Measurements from ENCODE around the gene TSTD1.
A peak's percentile ranks its signal among the peaks of the same experiment; 100 is the strongest.
"Not testable (repeated sequence)": the region's sequence is repeated elsewhere in the genome, so short reads cannot be mapped to it uniquely, and the experiment has no call there.

TSTD1 gene

DNA sequence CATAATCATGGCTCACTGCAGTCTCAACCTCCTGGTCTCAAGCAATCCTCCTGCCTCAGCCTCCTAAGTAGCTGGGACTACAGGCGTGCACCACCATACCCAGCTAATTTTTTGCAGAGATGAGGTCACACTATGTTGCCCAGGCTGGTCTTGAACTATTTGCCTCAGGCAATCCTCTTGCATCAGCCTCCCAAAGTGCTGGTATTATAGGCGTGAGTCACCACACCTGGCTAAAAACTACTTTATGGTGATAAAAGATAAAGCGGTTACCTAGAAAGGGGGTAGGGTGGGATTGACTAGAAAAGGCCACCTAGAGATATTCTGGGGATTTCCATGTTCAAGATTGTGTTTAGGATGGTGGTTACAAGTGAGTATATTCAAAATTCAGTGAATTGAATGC lies 5.0 kb downstream of the TSTD1 start:
- no peak for DNase-seq

DNA sequence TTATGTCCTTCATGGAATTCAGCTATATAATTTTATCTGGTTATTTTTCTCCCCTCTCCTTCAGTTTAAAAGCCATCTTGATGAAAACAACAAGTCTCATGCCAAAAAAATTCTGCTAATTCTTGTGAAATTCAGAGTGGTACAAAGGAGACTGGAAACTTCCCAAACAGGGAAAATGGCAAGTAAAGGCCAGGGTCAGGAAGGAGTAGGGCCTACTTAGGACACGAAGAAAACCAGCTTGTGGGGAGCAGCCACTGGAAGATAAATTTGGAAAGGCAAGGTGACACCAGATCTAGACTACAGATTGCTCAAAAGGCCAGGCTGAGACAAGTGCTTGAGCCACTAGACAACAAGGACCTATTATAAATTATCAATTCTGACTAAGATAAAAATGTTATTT lies 6.4 kb downstream of the TSTD1 start:
- no peak for DNase-seq

DNA sequence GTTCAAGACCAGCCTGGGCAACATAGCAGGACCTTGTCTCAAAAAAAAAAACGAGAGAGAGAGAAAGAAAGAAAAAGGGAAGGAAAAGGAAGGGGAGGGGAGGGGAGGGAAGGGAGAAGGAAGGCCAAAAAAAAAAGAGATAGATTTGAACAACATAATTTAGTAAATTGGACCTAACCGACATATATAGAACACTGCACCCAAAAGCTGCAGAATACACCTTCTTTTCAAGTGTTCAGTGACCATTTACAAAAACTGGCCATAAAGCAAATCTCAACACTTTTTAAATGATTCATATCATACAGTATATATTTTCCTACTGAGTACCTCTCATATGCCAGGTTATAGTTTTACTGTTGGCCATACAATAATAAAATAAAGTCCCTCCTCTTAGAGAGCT lies 6.9 kb downstream of the TSTD1 start:
- no peak for DNase-seq

DNA sequence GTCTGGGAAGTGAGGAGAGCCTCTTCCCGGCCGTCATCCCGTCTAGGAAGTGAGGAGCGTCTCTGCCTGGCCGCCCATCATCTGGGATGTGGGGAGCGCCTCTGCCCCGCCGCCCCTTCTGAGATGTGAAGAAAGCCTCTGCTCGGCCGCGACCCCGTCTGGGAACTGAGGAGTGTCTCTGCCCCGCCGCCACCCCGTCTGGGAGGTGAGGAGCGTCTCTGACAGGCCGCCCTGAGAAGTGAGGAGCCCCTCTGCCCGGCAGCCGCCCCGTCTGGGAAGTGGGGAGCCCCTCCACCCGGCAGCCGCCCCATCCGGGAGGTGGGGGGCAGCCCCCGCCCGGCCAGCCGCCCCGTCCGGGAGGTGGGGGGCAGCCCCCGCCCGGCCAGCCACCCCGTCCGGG lies 9.3 kb downstream of the TSTD1 start:
- not testable (repeated sequence) for DNase-seq

DNA sequence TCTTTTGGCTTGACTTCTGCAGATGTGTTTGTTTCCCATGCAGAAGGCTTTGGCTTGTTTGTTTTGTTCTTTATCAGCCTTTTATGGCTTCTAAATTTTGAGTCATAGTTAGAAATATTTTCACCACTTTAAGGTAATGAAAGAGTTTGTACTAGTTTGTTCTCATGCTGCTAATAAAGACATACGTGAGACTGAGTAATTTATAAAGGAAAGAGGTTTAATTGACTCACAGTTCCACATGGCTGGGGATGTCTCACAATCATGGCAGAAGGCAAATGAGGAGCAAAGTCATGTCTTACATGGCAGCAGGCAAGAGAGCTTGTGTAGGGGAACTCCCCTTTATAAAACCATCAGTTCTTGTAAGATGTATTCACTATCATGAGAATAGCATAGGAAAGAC lies 11.8 kb downstream of the TSTD1 start:
- not testable (repeated sequence) for DNase-seq

DNA sequence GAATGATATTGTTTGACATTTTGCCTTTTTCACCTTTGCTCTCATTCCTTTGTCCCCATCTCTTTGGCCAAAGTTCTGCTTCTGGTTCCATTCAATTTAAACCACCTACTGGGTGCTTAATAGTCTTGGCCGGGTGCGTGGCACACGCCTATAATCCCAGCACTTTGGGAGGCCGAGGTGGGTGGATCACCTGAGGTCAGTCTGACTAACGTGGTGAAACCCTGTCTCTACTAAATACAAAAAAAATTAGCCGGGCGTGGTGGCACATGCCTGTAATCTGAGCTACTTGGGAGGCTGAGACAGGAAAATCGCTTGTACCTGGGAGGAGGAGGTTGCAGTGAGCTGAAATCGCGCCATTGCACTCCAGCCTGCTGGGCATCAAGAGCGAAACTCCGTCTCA lies 16.3 kb downstream of the TSTD1 start:
- not testable (repeated sequence) for DNase-seq

DNA sequence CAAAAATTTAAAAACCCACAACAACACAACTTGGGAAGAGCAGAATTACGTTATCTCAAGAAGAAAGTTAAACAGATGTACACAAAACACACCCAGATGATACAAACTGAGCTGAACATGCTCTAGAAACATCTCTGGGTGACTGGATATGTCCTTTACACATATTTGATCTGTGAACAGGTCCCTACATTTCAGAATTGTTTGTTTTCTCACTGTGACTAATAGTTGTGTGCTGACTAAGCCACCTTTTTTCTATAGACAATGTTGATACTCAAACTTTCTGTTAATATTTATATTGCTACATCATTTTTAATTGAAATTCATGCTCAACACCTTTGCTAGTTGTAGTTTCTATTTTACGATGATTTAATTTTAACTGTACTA lies 16.8 kb downstream of the TSTD1 start:
- DNase-seq: no peak

DNA sequence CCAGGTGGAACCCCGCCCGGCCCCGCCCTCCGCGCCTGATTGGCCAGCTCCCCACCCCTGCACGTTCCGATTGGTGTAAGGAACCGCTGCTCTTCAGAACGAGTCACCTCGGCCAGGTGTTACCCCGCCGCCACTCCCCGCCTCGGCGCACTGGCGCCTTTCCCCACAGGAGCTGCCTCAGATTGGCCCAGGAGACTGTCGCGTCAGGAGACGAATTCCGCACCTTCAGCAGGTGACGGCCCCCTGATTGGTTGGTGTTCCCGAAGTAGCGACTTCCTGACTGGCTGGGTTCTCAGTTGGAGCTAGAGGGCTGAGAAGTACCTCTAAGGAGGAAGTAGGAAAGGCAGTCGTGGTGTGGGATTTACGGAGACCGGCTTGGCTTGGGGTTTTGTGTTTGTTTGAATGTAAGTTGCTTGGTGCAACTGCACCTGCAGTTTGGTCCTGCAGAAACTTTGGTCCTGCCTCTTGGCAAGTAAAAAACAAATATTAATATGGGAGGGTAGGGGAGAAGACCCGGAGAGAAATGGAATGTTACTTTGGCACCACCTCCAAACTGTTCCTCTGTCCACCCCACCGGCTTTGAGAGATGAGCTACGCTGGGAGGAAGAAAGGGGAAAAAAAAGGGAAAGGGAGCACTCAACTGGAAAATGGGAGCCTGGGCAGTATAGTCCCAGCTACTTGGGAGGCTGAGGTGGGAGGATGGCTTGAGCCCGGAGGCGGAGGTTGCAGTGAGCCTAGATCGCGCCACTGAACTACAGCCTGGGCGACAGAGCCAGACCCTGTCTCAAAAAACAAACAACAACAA lies 17.4 kb downstream of the TSTD1 start:
- peak; percentile 55 to 78 (median 64) for DNase-seq

DNA sequence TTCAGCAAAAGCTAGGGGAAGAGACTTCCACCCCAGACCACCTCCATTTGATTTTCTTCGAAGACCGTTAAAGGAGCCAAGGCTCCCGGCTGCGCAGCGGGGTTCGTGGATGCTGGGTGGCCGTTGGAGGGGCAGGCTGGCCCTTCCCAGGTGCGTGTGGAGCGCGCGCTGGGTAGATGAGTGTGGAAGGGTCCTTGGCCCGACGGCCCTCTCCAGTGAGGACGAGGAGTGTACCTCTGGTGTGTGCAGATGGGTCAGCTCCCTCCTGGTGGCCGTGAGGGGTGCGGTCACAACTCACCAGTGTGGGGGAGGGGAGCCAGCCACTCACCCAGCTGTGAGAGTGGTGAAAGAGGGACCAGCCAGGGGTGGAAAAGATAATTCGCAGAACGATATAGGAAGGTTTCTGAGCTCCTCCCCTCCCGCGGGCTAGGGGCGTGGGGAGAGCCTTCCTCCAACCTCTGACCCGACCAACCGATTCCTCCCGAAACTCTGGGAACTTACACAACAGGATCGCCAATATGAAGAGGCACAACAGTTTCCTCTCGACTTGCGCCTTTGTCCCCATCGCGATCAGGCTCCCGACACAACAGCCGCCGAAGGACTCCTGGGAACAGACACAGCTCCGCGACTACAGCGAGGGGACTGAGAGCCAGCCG lies 18.1 kb downstream of the TSTD1 start, which contains the start of gene F11R:
Gene F11R, minus strand, starts transcription at position 644 of the 656 bp plus-strand sequence. Its CDS starts 79 bp downstream, at position 565.
- peak in 1 of 4 experiments; percentile 14 for DNase-seq

DNA sequence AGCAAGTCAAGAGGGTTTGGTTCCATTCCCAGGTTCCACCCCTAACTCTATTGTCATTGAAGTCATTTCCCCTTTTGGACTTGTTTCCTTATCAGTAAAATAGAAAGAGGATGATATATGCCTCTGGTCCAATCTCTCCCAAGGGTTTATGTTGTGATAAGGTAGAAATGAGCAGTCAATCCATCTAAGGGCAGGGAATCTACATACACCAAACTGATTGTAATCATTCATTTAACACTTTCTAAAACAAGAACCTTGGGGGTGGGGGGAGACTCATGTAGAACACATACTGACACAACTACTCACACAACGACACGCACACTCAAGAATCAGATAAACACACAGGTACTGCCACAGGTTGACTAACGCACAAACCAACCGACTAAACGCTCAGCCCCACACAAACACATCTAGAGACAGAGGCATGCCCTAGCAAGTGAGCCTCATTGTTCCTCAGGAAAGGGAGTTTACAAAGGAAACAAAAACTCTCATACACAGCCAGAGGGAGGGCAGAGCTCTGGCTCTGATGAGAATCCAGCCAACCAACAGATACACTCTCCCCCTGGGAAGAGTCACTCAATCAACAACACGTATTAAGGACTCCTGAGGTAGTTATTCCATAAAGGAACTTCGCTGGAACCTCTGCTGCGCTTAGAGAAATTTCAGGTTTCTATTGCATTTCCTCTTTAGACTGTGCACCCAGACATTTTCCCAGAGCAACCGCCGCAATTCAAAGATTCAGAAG lies 18.8 kb downstream of the TSTD1 start:
- no peak for DNase-seq

DNA sequence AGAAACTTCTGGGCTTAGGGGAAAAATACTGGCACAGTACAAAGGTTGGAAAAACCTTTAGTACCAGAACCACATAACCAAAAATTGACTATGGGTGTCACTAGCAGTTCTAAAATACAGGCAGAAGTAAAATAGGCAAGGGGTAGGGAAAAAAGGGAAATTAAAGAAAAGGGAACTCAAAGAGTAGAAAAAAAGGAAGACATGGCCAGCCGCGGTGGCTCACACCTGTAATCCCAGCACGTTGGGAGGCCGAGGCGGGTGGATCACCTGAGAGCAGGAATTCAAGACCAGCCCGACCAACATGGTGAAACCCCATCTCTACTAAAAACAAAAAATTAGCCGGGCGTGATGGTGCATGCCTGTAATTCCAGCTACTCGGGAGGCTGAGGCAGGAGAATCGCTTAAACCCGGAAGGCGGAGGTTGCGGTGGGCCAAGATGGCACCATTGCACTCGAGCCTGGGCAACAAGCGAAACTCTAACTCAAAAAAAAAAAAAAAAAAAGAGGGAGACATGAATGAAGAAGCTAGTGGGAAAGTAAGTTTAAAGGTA lies 19.6 kb downstream of the TSTD1 start:
- DNase-seq: not testable (repeated sequence)

DNA sequence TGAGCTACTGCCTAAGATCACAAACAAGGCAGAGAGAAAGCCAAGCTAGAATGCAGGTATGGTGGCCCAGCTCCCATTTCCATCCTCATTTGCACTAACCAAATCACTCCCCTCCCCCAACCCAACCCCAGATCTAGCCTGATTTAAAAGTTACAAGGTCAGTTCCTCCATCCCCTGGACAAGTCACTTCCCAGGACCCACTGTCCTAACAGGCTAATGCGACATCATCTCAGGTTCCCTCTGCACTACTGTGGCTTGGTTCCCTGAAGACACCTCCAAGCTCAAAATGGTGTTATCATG lies 20.2 kb downstream of the TSTD1 start:
- no peak for DNase-seq

DNA sequence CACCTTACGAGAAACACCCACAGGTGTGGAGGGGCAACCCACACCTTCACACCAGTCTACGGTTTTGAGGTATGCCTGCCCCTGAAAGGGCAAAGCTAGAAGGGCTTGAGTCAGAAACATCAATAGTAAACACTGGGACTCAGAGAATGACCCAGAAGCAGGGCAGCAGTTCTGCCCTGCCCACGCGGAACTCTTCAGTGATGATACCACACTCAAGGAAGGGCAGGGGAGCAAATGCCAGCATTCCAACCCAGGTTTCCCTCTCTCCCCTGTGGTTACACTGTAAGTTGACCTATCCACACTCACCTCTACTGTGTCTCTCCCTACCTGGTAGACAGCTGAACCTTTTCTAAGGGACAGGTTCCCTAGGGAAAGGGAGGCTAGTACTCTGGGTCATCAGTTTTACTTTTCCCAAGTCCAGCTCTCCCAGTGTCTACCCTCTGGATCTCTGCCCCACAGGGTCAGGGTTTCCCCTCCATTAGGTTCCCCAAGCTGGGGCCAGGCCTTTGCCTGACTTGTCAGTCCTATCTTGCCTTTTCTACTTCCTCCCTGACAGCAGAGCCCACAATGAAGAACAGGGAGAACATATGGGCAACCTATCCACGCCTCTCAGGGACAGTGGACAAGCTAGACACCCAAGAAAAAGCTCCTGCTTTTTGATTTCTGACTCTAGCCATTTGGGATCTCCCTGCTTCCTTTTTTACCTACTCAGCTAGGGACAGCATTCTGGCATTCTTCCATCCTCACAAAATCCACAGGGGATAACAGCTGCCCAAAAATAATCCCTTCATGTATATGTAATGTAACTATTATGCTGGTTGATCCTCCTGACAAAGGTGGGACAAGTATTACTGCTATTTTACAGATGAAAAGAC lies 20.8 kb downstream of the TSTD1 start:
- no peak for DNase-seq

DNA sequence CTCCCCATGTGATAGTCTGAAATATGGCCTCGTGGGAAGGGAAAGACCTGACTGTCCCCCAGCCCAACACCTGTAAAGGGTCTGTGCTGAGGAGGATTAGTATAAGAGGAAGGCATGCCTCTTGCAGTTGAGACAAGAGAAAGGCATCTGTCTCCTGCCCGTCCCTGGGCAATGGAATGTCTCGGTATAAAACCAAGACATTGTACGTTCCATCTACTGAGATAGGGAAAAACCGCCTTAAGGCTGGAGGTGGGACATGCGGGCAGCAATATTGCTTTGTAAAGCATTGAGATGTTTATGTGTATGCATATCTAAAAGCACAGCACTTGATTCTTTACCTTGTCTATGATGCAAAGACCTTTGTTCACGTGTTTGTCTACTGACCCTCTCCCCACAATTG lies 21.6 kb downstream of the TSTD1 start:
- DNase-seq: not testable (repeated sequence)

DNA sequence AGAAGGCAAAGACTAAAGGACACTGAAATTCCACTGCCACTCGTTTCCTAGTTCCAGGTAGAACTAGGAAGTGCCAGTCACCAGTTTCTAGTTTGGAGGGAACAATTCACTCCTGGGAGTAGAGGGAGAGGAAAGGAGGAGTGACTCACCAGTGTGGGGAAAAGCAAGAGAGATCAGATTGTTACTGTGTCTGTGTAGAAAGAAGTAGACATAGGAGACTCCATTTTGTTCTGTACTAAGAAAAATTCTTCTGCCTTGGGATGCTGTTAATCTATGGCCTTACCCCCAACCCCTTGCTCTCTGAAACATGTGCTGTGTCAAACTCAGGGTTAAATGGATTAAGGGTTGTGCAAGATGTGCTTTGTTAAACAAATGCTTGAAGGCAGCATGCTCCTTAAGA lies 22.1 kb downstream of the TSTD1 start:
- DNase-seq: not testable (repeated sequence)

DNA sequence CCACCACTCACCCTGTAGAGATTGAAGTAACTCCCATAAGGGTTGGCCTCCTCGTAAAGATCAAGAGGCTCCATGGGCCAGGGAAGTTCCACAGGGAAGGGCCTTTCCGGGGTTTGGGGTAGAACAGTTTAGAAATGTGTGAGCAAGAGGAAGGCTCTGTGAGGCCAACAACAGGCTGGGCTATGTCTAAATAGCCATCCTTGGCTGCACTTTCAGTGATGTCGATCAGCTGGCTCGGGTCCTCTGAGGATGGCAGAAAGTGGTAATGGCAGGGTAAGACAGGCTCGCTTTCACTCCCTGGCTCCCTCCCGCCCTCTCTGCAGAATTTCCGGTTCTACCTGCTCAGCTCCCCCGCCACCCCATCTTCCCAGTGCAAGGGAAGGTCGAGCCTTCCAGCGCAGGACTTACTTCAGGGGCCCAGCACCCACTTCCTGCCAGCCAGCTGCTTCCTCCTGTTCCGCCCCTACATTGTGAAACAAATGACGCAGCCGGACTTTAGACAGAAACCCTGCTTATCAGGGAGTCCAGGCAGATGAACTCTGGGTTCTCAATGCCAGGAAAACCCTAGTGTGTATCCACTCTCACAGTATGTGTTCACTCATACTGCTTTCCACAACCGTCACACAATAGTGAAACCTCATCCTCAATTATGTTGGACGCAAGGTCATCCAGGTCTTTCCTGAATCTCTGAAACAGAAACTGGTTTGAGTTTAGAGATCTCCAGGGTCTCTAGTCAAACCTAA lies 25.1 kb downstream of the TSTD1 start:
- DNase-seq: peak in 3 of 4 experiments; percentile 20 to 28 (median 23)

DNA sequence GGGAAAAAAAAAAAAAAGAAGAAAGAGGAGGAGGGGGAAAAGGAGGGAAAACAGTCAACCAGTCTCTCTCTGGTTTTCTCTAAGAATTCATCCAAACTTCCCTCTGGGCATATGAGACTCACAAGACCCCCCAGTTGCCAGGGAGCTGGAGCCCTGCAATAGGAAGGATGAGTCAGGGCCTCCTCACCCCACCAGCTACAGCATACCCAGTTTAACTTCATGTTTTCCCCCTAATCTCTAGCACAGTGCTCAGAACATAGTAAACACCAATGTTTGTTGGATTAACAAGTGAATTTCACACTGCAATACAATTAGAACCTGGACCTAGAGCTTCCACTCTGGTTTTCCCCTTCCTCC lies 25.7 kb downstream of the TSTD1 start:
- no peak for DNase-seq

DNA sequence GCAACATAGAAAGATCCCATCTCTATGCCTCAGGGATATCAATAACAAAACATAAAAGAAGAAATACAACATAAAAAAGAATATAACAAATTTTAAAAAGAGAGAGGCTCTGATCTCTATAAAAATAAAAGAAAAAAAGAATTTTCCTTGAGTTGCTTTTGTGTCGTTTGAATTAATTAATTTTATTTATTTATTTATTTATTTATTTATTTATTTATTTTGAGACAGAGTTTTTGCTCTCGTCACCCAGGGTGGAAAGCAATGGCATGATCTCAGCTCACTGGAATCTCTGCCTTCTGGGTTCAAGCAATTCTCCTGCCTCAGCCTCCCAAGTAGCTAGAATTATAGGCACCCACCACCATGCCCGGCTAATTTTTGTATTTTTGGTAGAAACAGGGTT lies 26.3 kb downstream of the TSTD1 start:
- DNase-seq: no peak

DNA sequence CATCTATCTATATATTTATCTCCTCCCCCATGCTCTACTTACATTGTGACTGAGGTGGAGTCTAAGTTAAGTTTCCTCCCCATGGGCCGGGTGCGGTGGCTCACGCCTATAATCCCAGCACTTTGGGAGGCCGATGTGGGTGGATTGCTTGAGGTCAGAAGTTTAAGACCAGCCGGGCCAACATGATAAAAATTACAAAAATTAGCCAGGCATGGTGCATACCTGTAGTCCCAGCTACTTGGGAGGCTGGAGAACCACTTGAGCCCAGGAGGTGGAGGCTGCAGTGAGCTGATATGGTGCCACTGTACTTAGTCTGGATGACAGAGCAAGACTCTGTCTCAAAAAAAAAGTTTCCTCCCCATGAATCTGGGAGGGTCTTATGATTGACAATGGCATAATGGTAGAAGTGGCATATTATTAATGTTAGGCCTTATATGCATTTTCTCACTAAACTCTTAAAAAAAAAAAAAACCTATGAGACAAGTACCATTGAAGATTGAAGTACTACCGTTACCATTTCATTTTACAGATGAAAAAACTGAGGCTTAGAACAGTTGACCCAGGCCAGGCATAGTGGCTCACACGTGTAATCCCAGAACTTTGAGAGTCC lies 29.1 kb downstream of the TSTD1 start:
- DNase-seq: no peak

DNA sequence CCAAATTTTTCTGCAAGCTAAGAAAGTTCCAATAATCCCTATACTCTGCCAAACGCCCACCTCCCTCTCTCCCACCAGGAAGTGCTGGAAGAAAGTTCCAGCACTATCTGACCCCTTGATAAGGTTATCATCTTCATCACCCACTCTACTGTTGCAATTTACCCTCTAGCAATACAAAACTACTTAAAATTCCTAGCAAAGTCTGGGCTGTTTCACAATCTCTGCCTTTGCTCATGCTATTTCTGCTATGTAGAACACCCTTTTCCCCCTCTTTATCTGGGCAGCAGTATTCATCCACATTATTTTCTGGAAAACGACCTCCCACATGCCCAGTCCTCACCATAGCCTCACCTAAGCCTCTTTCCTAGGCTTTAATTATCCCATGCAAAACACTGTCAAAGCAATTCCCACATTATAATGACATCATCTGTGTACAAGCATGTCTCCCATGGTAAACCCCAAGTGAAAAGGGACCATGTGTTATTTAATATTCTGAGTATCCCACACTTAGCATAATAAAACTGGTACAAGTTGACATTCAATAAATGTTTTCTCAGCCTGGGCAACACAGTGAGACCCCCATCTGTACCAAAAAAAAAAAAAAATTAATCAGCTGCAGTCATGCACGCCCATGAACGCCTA lies 29.8 kb downstream of the TSTD1 start:
- DNase-seq: no peak

DNA sequence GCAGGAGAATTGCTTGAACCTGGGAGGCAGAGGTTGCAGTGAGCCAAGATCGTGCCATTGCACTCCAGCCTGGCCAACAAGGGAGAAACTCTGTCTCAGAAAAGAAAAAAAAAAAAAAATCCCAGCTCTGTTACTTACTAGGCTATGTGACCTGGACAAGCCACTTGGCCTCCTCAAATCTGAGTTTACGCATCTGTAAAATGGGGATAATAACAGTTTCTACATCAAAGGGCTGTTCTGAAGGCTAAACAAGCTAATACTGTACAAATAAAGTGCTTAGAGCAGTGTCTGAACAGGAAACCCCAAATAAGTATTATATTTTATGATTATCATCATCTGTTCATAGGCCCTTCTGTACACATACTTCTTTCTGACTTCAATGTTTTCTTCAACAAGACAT lies 31.4 kb downstream of the TSTD1 start:
- no peak for DNase-seq

All from activated CD4-positive, CD25-positive, alpha-beta regulatory T cell (primary cell).